ENCODE results near the gene NME4.

The NME4 gene

GRCh38 chr16:363766-364490 lies 33.1 kb upstream of the NME4 start:
- DNase-seq (ENCODE audit: low read depth) = no peak

- no peak for DNase-seq (ENCODE audit: low read depth)
Measured at GRCh38 chr16:364595-365491, 32.2 kb upstream of the NME4 start.

- no peak for DNase-seq (ENCODE audit: low read depth)
Measured at GRCh38 chr16:366476-366875, 30.5 kb upstream of the NME4 start.

GRCh38 chr16:367333-367903 lies 29.6 kb upstream of the NME4 start:
- no peak for DNase-seq (ENCODE audit: low read depth)

GRCh38 chr16:368388-369158 lies 28.4 kb upstream of the NME4 start:
- no peak for DNase-seq (ENCODE audit: low read depth)

- no peak for DNase-seq (ENCODE audit: low read depth)
Measured at GRCh38 chr16:369275-369865, 27.6 kb upstream of the NME4 start.

- DNase-seq (ENCODE audit: low read depth) = no peak
Measured at GRCh38 chr16:369866-370436, 27.0 kb upstream of the NME4 start.

- DNase-seq (ENCODE audit: low read depth) = peak; percentile 90
Measured at GRCh38 chr16:370443-370842, 26.6 kb upstream of the NME4 start, which contains the start of gene MRPL28. Gene MRPL28, minus strand, starts transcription at chr16:370538. Its CDS starts 320 bp downstream, at chr16:370218.

GRCh38 chr16:370979-371514 lies 26.0 kb upstream of the NME4 start:
- DNase-seq (ENCODE audit: low read depth) = no peak

GRCh38 chr16:371515-372301 lies 25.3 kb upstream of the NME4 start:
- no peak for DNase-seq (ENCODE audit: low read depth)

- no peak for DNase-seq (ENCODE audit: low read depth)
Measured at GRCh38 chr16:372302-372983, 24.6 kb upstream of the NME4 start.

GRCh38 chr16:373020-373598 lies 23.9 kb upstream of the NME4 start:
- no peak for DNase-seq (ENCODE audit: low read depth)

- no peak for DNase-seq (ENCODE audit: low read depth)
Measured at GRCh38 chr16:373848-374615, 23.0 kb upstream of the NME4 start.

GRCh38 chr16:374616-374926 lies 22.4 kb upstream of the NME4 start:
- DNase-seq (ENCODE audit: low read depth) = no peak

- DNase-seq (ENCODE audit: low read depth) = no peak
Measured at GRCh38 chr16:375212-375611, 21.8 kb upstream of the NME4 start.

- DNase-seq (ENCODE audit: low read depth) = no peak
Measured at GRCh38 chr16:375927-376816, 20.8 kb upstream of the NME4 start.

GRCh38 chr16:376817-377418 lies 20.1 kb upstream of the NME4 start:
- no peak for DNase-seq (ENCODE audit: low read depth)
